ENCODE data around the gene ABCA7. TPM values are rescaled to one million over a fixed set of nuclear protein-coding genes. Genes with fewer than 3 reads are reported as not detected.

ABCA7 gene
- total and polyA plus RNA-seq, 2 of the 13 experiments (the other 11 are each of a cell fraction or from before 2014, with no cell fraction given) = 4.4 to 32.4 TPM

DNA sequence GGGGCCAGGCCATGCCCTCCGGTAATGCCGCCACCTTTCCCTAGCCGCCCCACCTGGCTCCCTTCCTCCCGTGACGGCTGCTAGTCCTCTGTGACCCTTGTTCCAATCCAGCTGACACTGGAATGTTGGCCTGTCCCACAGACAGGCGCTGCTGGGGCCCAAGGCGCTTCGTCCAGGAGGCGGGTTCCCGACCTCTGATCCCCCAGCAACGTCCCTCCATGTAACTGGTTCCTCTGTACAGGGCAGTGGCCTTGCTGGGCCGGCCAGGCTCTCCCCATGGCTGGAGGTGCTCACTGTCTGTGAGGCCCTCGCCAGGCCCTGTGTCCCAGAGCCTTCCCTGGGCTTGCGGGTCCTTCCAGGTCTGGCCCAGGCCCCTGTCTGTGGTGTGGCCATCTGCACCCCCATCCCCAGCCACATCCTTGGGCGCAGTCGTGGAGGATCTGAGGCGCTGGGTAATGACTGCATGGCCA is 46.5 kb upstream of the ABCA7 start (continued):
- TF ChIP-seq ZBTB2 (CRISPR knock-in tag; IDR thresholded peaks at IDR 0.05; ENCODE audit: low read depth) (0 out of 2 replicates have a peak, but pooled peaks have one; percentile 28), THYN1 (CRISPR knock-in tag; IDR thresholded peaks at IDR 0.05; ENCODE audit: borderline replicate concordance, low read depth) (no peak), POLR2AphosphoS5 (IDR thresholded peaks at IDR 0.05; ENCODE audit: low read depth, low read length) (no peak), ETV5 (CRISPR knock-in tag; IDR thresholded peaks at IDR 0.05; ENCODE audit: borderline replicate concordance) (peak; percentile 53; the same call in 1 of the 2 replicates), POGZ (CRISPR knock-in tag; IDR thresholded peaks at IDR 0.05) (no peak; the same call in 1 of the 2 replicates), ZNF556 (CRISPR knock-in tag; IDR thresholded peaks at IDR 0.05; ENCODE audit: borderline replicate concordance) (no peak), TCF7 (IDR thresholded peaks at IDR 0.05; ENCODE audit: low read depth) (no peak), ZNF605 (CRISPR knock-in tag; IDR thresholded peaks at IDR 0.05) (peak; percentile 65), YEATS4 (CRISPR knock-in tag; IDR thresholded peaks at IDR 0.05; ENCODE audit: borderline replicate concordance) (peak; percentile 25; the same call in 1 of the 2 replicates), RAD51 (IDR thresholded peaks at IDR 0.05; ENCODE audit: borderline replicate concordance) (no peak), ZNF790 (CRISPR knock-in tag; IDR thresholded peaks at IDR 0.05; ENCODE audit: borderline replicate concordance) (no peak), ADNP (CRISPR knock-in tag; IDR thresholded peaks at IDR 0.05) (no peak), KLF13 (CRISPR knock-in tag; IDR thresholded peaks at IDR 0.05) (no peak), SETDB1 (CRISPR knock-in tag; IDR thresholded peaks at IDR 0.05; ENCODE audit: borderline replicate concordance) (no peak), MYNN (CRISPR knock-in tag; IDR thresholded peaks at IDR 0.05; ENCODE audit: low read depth) (no peak), KAT7 (CRISPR knock-in tag; IDR thresholded peaks at IDR 0.05; ENCODE audit: borderline replicate concordance) (no peak), IRF9 (CRISPR knock-in tag; IDR thresholded peaks at IDR 0.05; ENCODE audit: borderline replicate concordance) (no peak), GTF2F1 (IDR thresholded peaks at IDR 0.05; ENCODE audit: low read length) (no peak), DDIT3 (CRISPR knock-in tag; IDR thresholded peaks at IDR 0.05) (no peak), ZMAT3 (CRISPR knock-in tag; conservative IDR thresholded peaks at IDR 0.05) (no peak), YEATS2 (CRISPR knock-in tag; IDR thresholded peaks at IDR 0.05; ENCODE audit: borderline replicate concordance) (no peak), SATB2 (CRISPR knock-in tag; IDR thresholded peaks at IDR 0.05) (no peak), ZFAT (CRISPR knock-in tag; conservative IDR thresholded peaks at IDR 0.05) (no peak), RARG (CRISPR knock-in tag; IDR thresholded peaks at IDR 0.05; ENCODE audit: low read depth) (no peak), ZNF274 (CRISPR knock-in tag; IDR thresholded peaks at IDR 0.05) (no peak; the same call in 1 of the 2 replicates)
- TF ChIP-seq, protein P1, sequence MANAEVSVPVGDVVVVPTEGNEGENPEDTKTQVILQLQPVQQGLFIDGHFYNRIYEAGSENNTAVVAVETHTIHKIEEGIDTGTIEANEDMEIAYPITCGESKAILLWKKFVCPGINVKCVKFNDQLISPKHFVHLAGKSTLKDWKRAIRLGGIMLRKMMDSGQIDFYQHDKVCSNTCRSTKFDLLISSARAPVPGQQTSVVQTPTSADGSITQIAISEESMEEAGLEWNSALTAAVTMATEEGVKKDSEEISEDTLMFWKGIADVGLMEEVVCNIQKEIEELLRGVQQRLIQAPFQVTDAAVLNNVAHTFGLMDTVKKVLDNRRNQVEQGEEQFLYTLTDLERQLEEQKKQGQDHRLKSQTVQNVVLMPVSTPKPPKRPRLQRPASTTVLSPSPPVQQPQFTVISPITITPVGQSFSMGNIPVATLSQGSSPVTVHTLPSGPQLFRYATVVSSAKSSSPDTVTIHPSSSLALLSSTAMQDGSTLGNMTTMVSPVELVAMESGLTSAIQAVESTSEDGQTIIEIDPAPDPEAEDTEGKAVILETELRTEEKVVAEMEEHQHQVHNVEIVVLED (CRISPR knock-in tag; IDR thresholded peaks at IDR 0.05; ENCODE audit: borderline replicate concordance) = 0 out of 2 replicates have a peak, but pooled peaks have one; percentile 36
- TF ChIP-seq, protein P2, sequence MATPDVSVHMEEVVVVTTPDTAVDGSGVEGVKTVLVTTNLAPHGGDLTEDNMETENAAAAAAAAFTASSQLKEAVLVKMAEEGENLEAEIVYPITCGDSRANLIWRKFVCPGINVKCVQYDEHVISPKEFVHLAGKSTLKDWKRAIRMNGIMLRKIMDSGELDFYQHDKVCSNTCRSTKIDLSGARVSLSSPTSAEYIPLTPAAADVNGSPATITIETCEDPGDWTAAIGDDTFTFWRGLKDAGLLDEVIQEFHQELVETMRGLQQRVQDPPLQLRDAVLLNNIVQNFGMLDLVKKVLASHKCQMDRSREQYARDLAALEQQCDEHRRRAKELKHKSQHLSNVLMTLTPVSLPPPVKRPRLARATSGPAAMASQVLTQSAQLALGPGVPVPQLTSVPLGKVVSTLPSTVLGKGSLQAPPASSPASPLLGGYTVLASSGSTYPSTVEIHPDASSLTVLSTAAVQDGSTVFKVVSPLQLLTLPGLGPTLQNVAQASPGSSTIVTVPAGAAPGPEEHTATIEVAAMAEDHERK (CRISPR knock-in tag; IDR thresholded peaks at IDR 0.05; ENCODE audit: low read depth) = no peak

Data from HepG2 (cell line).